BE2C (cell line): ENCODE results near the gene C2orf78.
"Not testable (repeated sequence)": the region's sequence is repeated elsewhere in the genome, so short reads cannot be mapped to it uniquely, and the experiment has no call there.

Source experiments
- DNase-seq: peaks from one replicate; pipeline ENCODE4 v3.0.0-alpha.2; 2020
- H3K27me3 ChIP-seq: fragments of 250-450 bp; sonication (Bioruptor Pico); 2 replicates; pipeline ENCODE4 v1.5.1; 2020; ENCODE audit warnings: mild to moderate bottlenecking
- H3K36me3 ChIP-seq: fragments of 250-450 bp; sonication (Bioruptor Pico); 2 replicates; pipeline ENCODE4 v1.5.1; 2020; ENCODE audit warnings: mild to moderate bottlenecking
- H3K4me1 ChIP-seq: fragments of 250-450 bp; sonication (Bioruptor Pico); 2 replicates; pipeline ENCODE4 v1.5.1; 2020
- H3K4me3 ChIP-seq: 2 replicates; pipeline ENCODE4 v1.5.1; 2011; ENCODE audit warnings: low read depth, low read length
- H3K9me3 ChIP-seq: fragments of 250-450 bp; sonication (Bioruptor Pico); 2 replicates; pipeline ENCODE4 v1.5.1; 2020
- TF ChIP-seq, protein P1 (sequence below): IDR thresholded peaks from 2 replicates; pipeline ENCODE4 v1.5.1; 2012; ENCODE audit warnings: mild to moderate bottlenecking, low read depth, low read length

Gene C2orf78

GRCh38 chr2:73746015-73746876 lies 37.7 kb upstream of the C2orf78 start:
- no peak for DNase-seq
- H3K36me3 ChIP-seq = no peaks in the 10 kb centered on the region
- H3K9me3 ChIP-seq = no peaks in the 10 kb centered on the region
- TF ChIP-seq, protein P1, sequence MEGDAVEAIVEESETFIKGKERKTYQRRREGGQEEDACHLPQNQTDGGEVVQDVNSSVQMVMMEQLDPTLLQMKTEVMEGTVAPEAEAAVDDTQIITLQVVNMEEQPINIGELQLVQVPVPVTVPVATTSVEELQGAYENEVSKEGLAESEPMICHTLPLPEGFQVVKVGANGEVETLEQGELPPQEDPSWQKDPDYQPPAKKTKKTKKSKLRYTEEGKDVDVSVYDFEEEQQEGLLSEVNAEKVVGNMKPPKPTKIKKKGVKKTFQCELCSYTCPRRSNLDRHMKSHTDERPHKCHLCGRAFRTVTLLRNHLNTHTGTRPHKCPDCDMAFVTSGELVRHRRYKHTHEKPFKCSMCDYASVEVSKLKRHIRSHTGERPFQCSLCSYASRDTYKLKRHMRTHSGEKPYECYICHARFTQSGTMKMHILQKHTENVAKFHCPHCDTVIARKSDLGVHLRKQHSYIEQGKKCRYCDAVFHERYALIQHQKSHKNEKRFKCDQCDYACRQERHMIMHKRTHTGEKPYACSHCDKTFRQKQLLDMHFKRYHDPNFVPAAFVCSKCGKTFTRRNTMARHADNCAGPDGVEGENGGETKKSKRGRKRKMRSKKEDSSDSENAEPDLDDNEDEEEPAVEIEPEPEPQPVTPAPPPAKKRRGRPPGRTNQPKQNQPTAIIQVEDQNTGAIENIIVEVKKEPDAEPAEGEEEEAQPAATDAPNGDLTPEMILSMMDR = no peak
- no peak overlapping the region for H3K4me3 ChIP-seq
- H3K4me1 ChIP-seq = no peaks in the 10 kb centered on the region
- no peaks in the 10 kb centered on the region for H3K27me3 ChIP-seq

GRCh38 chr2:73746877-73747208 lies 37.1 kb upstream of the C2orf78 start:
- TF ChIP-seq, protein P1 = no peak
- Histone ChIP-seq H3K27me3 (no peaks in the 10 kb centered on the region), H3K4me1 (no peaks in the 10 kb centered on the region), H3K9me3 (no peaks in the 10 kb centered on the region), H3K36me3 (no peaks in the 10 kb centered on the region), H3K4me3 (no peak overlapping the region)
- DNase-seq = no peak

DNA sequence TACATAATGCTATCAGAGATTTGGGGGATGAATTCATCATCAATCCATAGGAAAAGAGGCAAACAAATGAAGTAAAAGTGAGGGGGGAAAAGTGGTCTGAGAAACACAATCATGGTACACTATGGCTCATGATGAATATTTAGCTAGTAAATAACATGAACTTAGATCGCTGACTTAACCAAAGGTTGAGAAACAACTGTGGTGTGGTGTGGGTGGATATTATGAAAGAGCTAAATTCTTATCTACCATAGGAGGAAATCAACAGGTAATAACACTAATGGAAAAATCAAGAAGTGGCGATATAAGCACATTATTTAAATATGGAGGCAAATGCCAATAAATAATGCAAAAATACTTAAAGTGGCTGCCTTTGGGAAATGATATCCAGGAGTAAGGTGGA lies 34.7 kb upstream of the C2orf78 start:
- Histone ChIP-seq H3K9me3 (no peaks in the 10 kb centered on the region), H3K4me1 (no peaks in the 10 kb centered on the region), H3K4me3 (no peak overlapping the region), H3K36me3 (no peaks in the 10 kb centered on the region), H3K27me3 (no peaks in the 10 kb centered on the region)
- no peak for DNase-seq
- TF ChIP-seq, protein P1 = no peak

DNA sequence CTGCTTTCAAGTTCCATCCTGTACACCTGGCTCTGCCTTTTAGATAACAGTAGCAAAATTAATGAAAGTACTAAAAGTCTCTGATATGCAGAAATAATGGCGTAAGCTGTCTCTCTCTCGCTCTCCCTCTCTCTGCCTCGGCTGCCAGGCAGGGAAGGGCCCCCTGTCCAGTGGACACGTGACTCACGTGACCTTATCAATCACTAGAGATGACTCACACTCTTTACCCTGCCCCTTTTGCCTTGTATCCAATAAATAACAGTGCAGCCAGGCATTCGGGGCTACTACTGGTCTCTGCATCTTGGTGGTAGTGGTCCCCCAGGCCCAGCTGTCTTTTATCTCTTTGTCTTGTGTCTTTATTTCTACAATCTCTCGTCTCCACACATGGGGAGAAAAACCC lies 29.7 kb upstream of the C2orf78 start:
- H3K36me3 ChIP-seq, H3K9me3 ChIP-seq, H3K27me3 ChIP-seq, H3K4me1 ChIP-seq, H3K4me3 ChIP-seq: not testable (repeated sequence)
- peak; percentile 4 for DNase-seq

- DNase-seq = no peak
- H3K36me3 ChIP-seq = no peaks in the 10 kb centered on the region; the same call in 1 of the 2 replicates
These were observed 24.7 kb upstream of the C2orf78 start for GRCh38 chr2:73759285-73759764.

GRCh38 chr2:73759904-73760303 lies 24.1 kb upstream of the C2orf78 start:
- Histone ChIP-seq H3K36me3 (no peaks in the 10 kb centered on the region; the same call in 1 of the 2 replicates), H3K4me3 (no peak overlapping the region), H3K27me3 (no peaks in the 10 kb centered on the region), H3K4me1 (no peaks in the 10 kb centered on the region), H3K9me3 (no peaks in the 10 kb centered on the region)
- TF ChIP-seq, protein P1 = no peak
- DNase-seq = no peak

More at GRCh38 chr2:73759285-73759764, 24.7 kb upstream of the C2orf78 start:
- H3K9me3 ChIP-seq = no peaks in the 10 kb centered on the region
- H3K4me3 ChIP-seq = no peak overlapping the region
- H3K4me1 ChIP-seq = no peaks in the 10 kb centered on the region
- TF ChIP-seq, protein P1 = no peak
- H3K27me3 ChIP-seq = no peaks in the 10 kb centered on the region
